ENCODE measurements around the gene SLC2A4.
A peak's percentile ranks its signal among the peaks of the same experiment; 100 is the strongest.

SLC2A4 gene

GRCh38 chr17:7281074-7281952 is at the start of gene SLC2A4:
Gene SLC2A4, plus strand, starts transcription at chr17:7281718. Its CDS starts 217 bp downstream, at chr17:7281935.
- H3K4me1 ChIP-seq (ENCODE audit: control insufficient read depth in 2 of 2, insufficient read depth in 2 of 2, low read length in 2 of 2): peaks cover 28 to 35% of the 10 kb centered on the region in 2 donors
- no peaks in the 10 kb centered on the region for H3K27me3 ChIP-seq (ENCODE audit: control insufficient read depth in 2 of 2, insufficient read depth in 2 of 2, low read length in 2 of 2)
- H3K9ac ChIP-seq (ENCODE audit: low read depth in 1 of 2, low read length in 2 of 2): peak within 1 kb of the TSS; percentile 70
- peak within 1 kb of the TSS; percentile 62 to 75 for H3K4me3 ChIP-seq (ENCODE audit: low read length in 2 of 2)
- no peaks in the 10 kb centered on the region for H3K36me3 ChIP-seq (ENCODE audit: control insufficient read depth in 2 of 2, insufficient read depth in 2 of 2, low read length in 2 of 2)
- no peaks in the 10 kb centered on the region for H3K9me3 ChIP-seq (ENCODE audit: control insufficient read depth in 2 of 2, low read length in 2 of 2)
- peak within 1 kb of the TSS; percentile 86 to 91 for H3K27ac ChIP-seq (ENCODE audit: low read depth in 2 of 2, low read length in 2 of 2)

- Histone ChIP-seq H3K27me3 (ENCODE audit: control insufficient read depth in 2 of 2, insufficient read depth in 2 of 2, low read length in 2 of 2) (no peaks in the 10 kb centered on the region), H3K9me3 (ENCODE audit: control insufficient read depth in 2 of 2, low read length in 2 of 2) (no peaks in the 10 kb centered on the region), H3K4me1 (ENCODE audit: control insufficient read depth in 2 of 2, insufficient read depth in 2 of 2, low read length in 2 of 2) (peaks cover 23 to 35% of the 10 kb centered on the region in 2 donors), H3K4me3 (ENCODE audit: low read length in 2 of 2) (no peak overlapping the region), H3K36me3 (ENCODE audit: control insufficient read depth in 2 of 2, insufficient read depth in 2 of 2, low read length in 2 of 2) (peaks cover 36 to 49% of the 10 kb centered on the region in 2 donors), H3K27ac (ENCODE audit: low read depth in 2 of 2, low read length in 2 of 2) (no peak overlapping the region), H3K9ac (ENCODE audit: low read depth in 1 of 2, low read length in 2 of 2) (no peak overlapping the region)
Measured at GRCh38 chr17:7232114-7232513, 49.4 kb upstream of the SLC2A4 start.

- H3K4me1 ChIP-seq (ENCODE audit: control insufficient read depth in 2 of 2, insufficient read depth in 2 of 2, low read length in 2 of 2): peaks cover 27 to 39% of the 10 kb centered on the region in 2 donors
- peak overlapping the region; percentile 61 to 84 for H3K9ac ChIP-seq (ENCODE audit: low read depth in 1 of 2, low read length in 2 of 2)
- peak overlapping the region; percentile 88 to 91 for H3K27ac ChIP-seq (ENCODE audit: low read depth in 2 of 2, low read length in 2 of 2)
- no peaks in the 10 kb centered on the region for H3K27me3 ChIP-seq (ENCODE audit: control insufficient read depth in 2 of 2, insufficient read depth in 2 of 2, low read length in 2 of 2)
- H3K4me3 ChIP-seq (ENCODE audit: low read length in 2 of 2): peak overlapping the region; percentile 76 to 79
- H3K9me3 ChIP-seq (ENCODE audit: control insufficient read depth in 2 of 2, low read length in 2 of 2): no peaks in the 10 kb centered on the region
- H3K36me3 ChIP-seq (ENCODE audit: control insufficient read depth in 2 of 2, insufficient read depth in 2 of 2, low read length in 2 of 2): peaks cover 24 to 36% of the 10 kb centered on the region in 2 donors
Measured at GRCh38 chr17:7233701-7234082, 47.8 kb upstream of the SLC2A4 start.

- H3K27me3 ChIP-seq (ENCODE audit: control insufficient read depth in 2 of 2, insufficient read depth in 2 of 2, low read length in 2 of 2): no peaks in the 10 kb centered on the region
- peaks cover 18 to 30% of the 10 kb centered on the region in 2 donors for H3K36me3 ChIP-seq (ENCODE audit: control insufficient read depth in 2 of 2, insufficient read depth in 2 of 2, low read length in 2 of 2)
- peak within 1 kb of the TSS; percentile 88 to 91 for H3K27ac ChIP-seq (ENCODE audit: low read depth in 2 of 2, low read length in 2 of 2)
- H3K9me3 ChIP-seq (ENCODE audit: control insufficient read depth in 2 of 2, low read length in 2 of 2): no peaks in the 10 kb centered on the region
- peak within 1 kb of the TSS; percentile 76 to 79 for H3K4me3 ChIP-seq (ENCODE audit: low read length in 2 of 2)
- peak within 1 kb of the TSS; percentile 74 to 84 for H3K9ac ChIP-seq (ENCODE audit: low read depth in 1 of 2, low read length in 2 of 2)
- peaks cover 27 to 39% of the 10 kb centered on the region in 2 donors for H3K4me1 ChIP-seq (ENCODE audit: control insufficient read depth in 2 of 2, insufficient read depth in 2 of 2, low read length in 2 of 2)
Measured at GRCh38 chr17:7234083-7234951, 47.2 kb upstream of the SLC2A4 start, which contains the start of gene DVL2. Gene DVL2, minus strand, starts transcription at chr17:7234517. Its CDS starts 255 bp downstream, at chr17:7234262.

- H3K4me1 ChIP-seq (ENCODE audit: control insufficient read depth in 2 of 2, insufficient read depth in 2 of 2, low read length in 2 of 2): peaks cover 40 to 52% of the 10 kb centered on the region in 2 donors
- H3K9me3 ChIP-seq (ENCODE audit: control insufficient read depth in 2 of 2, low read length in 2 of 2): no peaks in the 10 kb centered on the region
- peaks cover 14 to 26% of the 10 kb centered on the region in 2 donors for H3K36me3 ChIP-seq (ENCODE audit: control insufficient read depth in 2 of 2, insufficient read depth in 2 of 2, low read length in 2 of 2)
- H3K9ac ChIP-seq (ENCODE audit: low read depth in 1 of 2, low read length in 2 of 2): no peak overlapping the region
- no peaks in the 10 kb centered on the region for H3K27me3 ChIP-seq (ENCODE audit: control insufficient read depth in 2 of 2, insufficient read depth in 2 of 2, low read length in 2 of 2)
- no peak overlapping the region for H3K27ac ChIP-seq (ENCODE audit: low read depth in 2 of 2, low read length in 2 of 2)
- H3K4me3 ChIP-seq (ENCODE audit: low read length in 2 of 2): no peak overlapping the region
Measured at GRCh38 chr17:7235693-7236665, 45.5 kb upstream of the SLC2A4 start.

GRCh38 chr17:7236808-7237207 is 44.7 kb upstream of the SLC2A4 start:
- Histone ChIP-seq H3K4me3 (ENCODE audit: low read length in 2 of 2) (no peak overlapping the region), H3K4me1 (ENCODE audit: control insufficient read depth in 2 of 2, insufficient read depth in 2 of 2, low read length in 2 of 2) (peaks cover 44 to 59% of the 10 kb centered on the region in 2 donors), H3K9me3 (ENCODE audit: control insufficient read depth in 2 of 2, low read length in 2 of 2) (no peaks in the 10 kb centered on the region), H3K9ac (ENCODE audit: low read depth in 1 of 2, low read length in 2 of 2) (no peak overlapping the region), H3K27ac (ENCODE audit: low read depth in 2 of 2, low read length in 2 of 2) (peak overlapping the region in 1 of 2 donors; percentile 97), H3K27me3 (ENCODE audit: control insufficient read depth in 2 of 2, insufficient read depth in 2 of 2, low read length in 2 of 2) (no peaks in the 10 kb centered on the region), H3K36me3 (ENCODE audit: control insufficient read depth in 2 of 2, insufficient read depth in 2 of 2, low read length in 2 of 2) (peaks cover 15 to 26% of the 10 kb centered on the region in 2 donors)

- Histone ChIP-seq H3K9ac (ENCODE audit: low read depth in 1 of 2, low read length in 2 of 2) (peak overlapping the region; percentile 26 to 54), H3K4me1 (ENCODE audit: control insufficient read depth in 2 of 2, insufficient read depth in 2 of 2, low read length in 2 of 2) (peaks cover 44 to 55% of the 10 kb centered on the region in 2 donors), H3K36me3 (ENCODE audit: control insufficient read depth in 2 of 2, insufficient read depth in 2 of 2, low read length in 2 of 2) (peaks cover 15 to 26% of the 10 kb centered on the region in 2 donors), H3K4me3 (ENCODE audit: low read length in 2 of 2) (peak overlapping the region; percentile 64 to 87), H3K9me3 (ENCODE audit: control insufficient read depth in 2 of 2, low read length in 2 of 2) (no peaks in the 10 kb centered on the region), H3K27me3 (ENCODE audit: control insufficient read depth in 2 of 2, insufficient read depth in 2 of 2, low read length in 2 of 2) (no peaks in the 10 kb centered on the region), H3K27ac (ENCODE audit: low read depth in 2 of 2, low read length in 2 of 2) (peak overlapping the region; percentile 89 to 97)
Measured at GRCh38 chr17:7237266-7237760, 44.2 kb upstream of the SLC2A4 start.

GRCh38 chr17:7237761-7238419 is 43.6 kb upstream of the SLC2A4 start:
- H3K27ac ChIP-seq (ENCODE audit: low read depth in 2 of 2, low read length in 2 of 2): peak overlapping the region; percentile 89 to 97
- no peaks in the 10 kb centered on the region for H3K9me3 ChIP-seq (ENCODE audit: control insufficient read depth in 2 of 2, low read length in 2 of 2)
- H3K9ac ChIP-seq (ENCODE audit: low read depth in 1 of 2, low read length in 2 of 2): peak overlapping the region; percentile 54 to 74
- peaks cover 15 to 26% of the 10 kb centered on the region in 2 donors for H3K36me3 ChIP-seq (ENCODE audit: control insufficient read depth in 2 of 2, insufficient read depth in 2 of 2, low read length in 2 of 2)
- no peaks in the 10 kb centered on the region for H3K27me3 ChIP-seq (ENCODE audit: control insufficient read depth in 2 of 2, insufficient read depth in 2 of 2, low read length in 2 of 2)
- peaks cover 44 to 50% of the 10 kb centered on the region in 2 donors for H3K4me1 ChIP-seq (ENCODE audit: control insufficient read depth in 2 of 2, insufficient read depth in 2 of 2, low read length in 2 of 2)
- H3K4me3 ChIP-seq (ENCODE audit: low read length in 2 of 2): peak overlapping the region; percentile 87 to 93
